Gastrocnemius medialis (tissue), 4 donors: ENCODE results near the gene GEMIN7. TPM values are rescaled to one million over a fixed set of nuclear protein-coding genes. Genes with fewer than 3 reads are reported as not detected.

Experiments used
- ATAC-seq, 2 donors: fragments of 150-250 bp; one replicate each; pipeline ENCODE4 v1.9.1; 2016
- DNase-seq, 2 donors: peaks; one replicate each; pipeline ENCODE4 v3.0.0-alpha.2; 2019
- H3K27ac ChIP-seq, 4 donors: fragments of 200-600 bp; sonication (generic); 1 replicate in 1 of 4; 2 replicates in 3 of 4; pipeline ENCODE4 v1.5.1; 2016 to 2018; ENCODE audit warnings: mild to moderate bottlenecking in 2 of 4, moderate library complexity in 1 of 4
- H3K27me3 ChIP-seq, 3 donors: fragments of 200-600 bp; sonication (generic) in 2 of 3; 1 replicate in 1 of 3; 2 replicates in 2 of 3; pipeline versions ENCODE4 v1.5.1 to v1.6.0; 2016 to 2019; ENCODE audit warnings: mild to moderate bottlenecking in 1 of 3, moderate library complexity in 1 of 3
- H3K36me3 ChIP-seq, 2 donors: fragments of 200-600 bp; sonication (generic) in 1 of 2; one replicate each; pipeline ENCODE4 v1.5.1; 2017 to 2018
- H3K4me1 ChIP-seq, 2 donors: fragments of 200-600 bp; sonication (generic) in 1 of 2; one replicate each; pipeline ENCODE4 v1.5.1; 2016 to 2017; ENCODE audit warnings: mild to moderate bottlenecking in 2 of 2
- H3K4me3 ChIP-seq, 4 donors: fragments of 200-600 bp; sonication (generic) in 3 of 4; 1 replicate in 1 of 4; 2 replicates in 3 of 4; pipeline ENCODE4 v1.5.1; 2016 to 2019; ENCODE audit warnings: mild to moderate bottlenecking in 2 of 4
- H3K9me3 ChIP-seq, 3 donors: fragments of 200-600 bp; sonication (generic) in 2 of 3; 1 replicate in 1 of 3; 2 replicates in 2 of 3; pipeline ENCODE4 v1.5.1; 2016 to 2019
- POLR2A ChIP-seq, 2 donors: fragments of 450-650 bp; IDR thresholded peaks; one replicate each; pipeline ENCODE4 v1.6.1; 2017; ENCODE audit warnings: antibody characterized with exemption in 2 of 2, mild to moderate bottlenecking in 2 of 2, moderate library complexity in 2 of 2
- in situ Hi-C, 4 donors: fragments of 200-750 bp; cut with MboI; loops; one replicate each; pipeline versions ENCODE4 v1.15.0 to v1.8.0; 2017; ENCODE audit warnings: low sequenced_read_pairs in 4 of 4
- intact Hi-C: fragments of 100-400 bp; cut with DNase I; formaldehyde crosslinking; loops from one replicate; pipeline ENCODE4 v1.15.1; 2023; ENCODE audit warnings: low total_unique reads
- total RNA-seq, 4 donors: library from RNA; depleted of rRNA; stranded (reverse); fragments of >200 nt; gene quantifications; one replicate each; pipeline versions ENCODE4 v1.1.0 to v1.2.3, GENCODE V29; 2016
- TF ChIP-seq, protein P1 (sequence below), 5 experiments: fragments of 450-650 bp in 3 of 5; fragments of 200-600 bp in 2 of 5; sonication (generic) in 2 of 5; IDR thresholded peaks in 4 of 5; conservative IDR thresholded peaks in 1 of 5; 1 replicate in 4 of 5; 2 replicates in 1 of 5; pipeline ENCODE4 v1.5.1; 2016 to 2019; ENCODE audit warnings: antibody characterized with exemption in 5 of 5, mild to moderate bottlenecking in 3 of 5, moderate library complexity in 3 of 5

The GEMIN7 gene
- total RNA-seq, 4 donors from 2014 or later = 18.6 to 33.4 (median 27.9) TPM

DNA sequence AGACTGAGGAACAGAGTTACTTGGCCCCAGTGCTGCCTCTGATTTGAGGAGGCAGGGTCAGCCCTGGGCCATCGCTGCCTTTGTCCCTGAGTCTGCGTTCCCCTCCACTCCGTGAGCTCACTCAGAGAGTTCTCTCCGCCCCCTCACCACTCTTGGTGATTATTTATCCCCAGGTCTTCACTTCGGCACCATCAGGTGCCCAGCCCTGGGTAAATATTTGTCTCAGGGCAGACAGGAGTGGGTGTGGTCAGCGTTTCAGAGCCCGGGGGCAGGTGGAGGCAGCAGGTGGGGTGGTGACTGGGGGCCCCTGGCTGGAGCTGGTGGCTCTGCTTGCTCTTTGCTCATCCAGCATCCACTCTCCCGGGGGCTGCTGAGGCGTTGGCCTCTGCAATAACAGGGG lies 34.6 kb downstream of the GEMIN7 start:
- no peak for TF ChIP-seq POLR2A (IDR thresholded peaks at IDR 0.05)
- TF ChIP-seq, protein P1, sequence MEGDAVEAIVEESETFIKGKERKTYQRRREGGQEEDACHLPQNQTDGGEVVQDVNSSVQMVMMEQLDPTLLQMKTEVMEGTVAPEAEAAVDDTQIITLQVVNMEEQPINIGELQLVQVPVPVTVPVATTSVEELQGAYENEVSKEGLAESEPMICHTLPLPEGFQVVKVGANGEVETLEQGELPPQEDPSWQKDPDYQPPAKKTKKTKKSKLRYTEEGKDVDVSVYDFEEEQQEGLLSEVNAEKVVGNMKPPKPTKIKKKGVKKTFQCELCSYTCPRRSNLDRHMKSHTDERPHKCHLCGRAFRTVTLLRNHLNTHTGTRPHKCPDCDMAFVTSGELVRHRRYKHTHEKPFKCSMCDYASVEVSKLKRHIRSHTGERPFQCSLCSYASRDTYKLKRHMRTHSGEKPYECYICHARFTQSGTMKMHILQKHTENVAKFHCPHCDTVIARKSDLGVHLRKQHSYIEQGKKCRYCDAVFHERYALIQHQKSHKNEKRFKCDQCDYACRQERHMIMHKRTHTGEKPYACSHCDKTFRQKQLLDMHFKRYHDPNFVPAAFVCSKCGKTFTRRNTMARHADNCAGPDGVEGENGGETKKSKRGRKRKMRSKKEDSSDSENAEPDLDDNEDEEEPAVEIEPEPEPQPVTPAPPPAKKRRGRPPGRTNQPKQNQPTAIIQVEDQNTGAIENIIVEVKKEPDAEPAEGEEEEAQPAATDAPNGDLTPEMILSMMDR (IDR thresholded peaks at IDR 0.05 in 4 of 5, conservative IDR thresholded peaks at IDR 0.05 in 1 of 5) = no peak
- H3K27ac ChIP-seq = no peak overlapping the region
- in situ Hi-C loops = no loop called here
- DNase-seq (no peak), ATAC-seq (no peak)
- H3K36me3 ChIP-seq = no peaks in the 10 kb centered on the region
- peaks cover 34 to 41% of the 10 kb centered on the region in 2 donors for H3K4me1 ChIP-seq
- no peaks in the 10 kb centered on the region for H3K27me3 ChIP-seq
- no peaks in the 10 kb centered on the region for H3K9me3 ChIP-seq
- intact Hi-C loops = no loop called here
- H3K4me3 ChIP-seq = no peak overlapping the region

DNA sequence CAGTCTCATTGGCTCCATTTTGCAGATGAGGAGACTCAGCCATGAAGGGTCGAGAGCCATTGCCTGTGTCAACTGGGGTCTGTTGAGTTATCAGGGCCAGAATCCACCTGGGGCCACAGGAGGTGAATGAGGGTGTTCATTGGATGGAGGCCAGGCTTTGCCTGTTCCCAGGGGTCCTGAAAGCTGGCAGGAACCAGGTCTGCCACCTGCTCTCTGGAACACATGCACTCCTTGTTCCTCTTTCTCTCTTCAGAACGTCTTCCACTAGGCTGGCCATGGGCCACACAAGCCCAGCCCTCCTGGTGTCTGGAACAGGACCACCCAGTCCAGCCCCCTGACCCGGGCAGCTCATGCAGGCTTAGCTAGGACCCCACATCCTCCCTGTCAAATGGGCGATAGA lies 35.1 kb downstream of the GEMIN7 start:
- no peak for DNase-seq
- H3K36me3 ChIP-seq = no peaks in the 10 kb centered on the region
- H3K4me3 ChIP-seq = no peak overlapping the region
- in situ Hi-C loops (no loop called here), intact Hi-C loops (no loop called here)
- no peak overlapping the region for H3K27ac ChIP-seq
- peaks cover 39 to 46% of the 10 kb centered on the region in 2 donors for H3K4me1 ChIP-seq
- no peak for ATAC-seq
- no peaks in the 10 kb centered on the region for H3K27me3 ChIP-seq
- TF ChIP-seq POLR2A (IDR thresholded peaks at IDR 0.05) = no peak
- TF ChIP-seq, protein P1 (IDR thresholded peaks at IDR 0.05 in 4 of 5, conservative IDR thresholded peaks at IDR 0.05 in 1 of 5) = no peak
- no peaks in the 10 kb centered on the region for H3K9me3 ChIP-seq

- DNase-seq = peak; percentile 67 to 85
- H3K27ac ChIP-seq = peak overlapping the region; percentile 68 to 86 (median 79)
- ATAC-seq = peak; percentile 95 to 98
- no peaks in the 10 kb centered on the region for H3K9me3 ChIP-seq
- H3K36me3 ChIP-seq = no peaks in the 10 kb centered on the region
- no peaks in the 10 kb centered on the region for H3K27me3 ChIP-seq
- TF ChIP-seq, protein P1 (IDR thresholded peaks at IDR 0.05 in 4 of 5, conservative IDR thresholded peaks at IDR 0.05 in 1 of 5) = no peak
- no peak overlapping the region for H3K4me3 ChIP-seq
- peaks cover 40 to 46% of the 10 kb centered on the region in 2 donors for H3K4me1 ChIP-seq
- intact Hi-C loops = no loop called here
- in situ Hi-C loops = no loop called here
Observed at GRCh38 chr19:45115809-45116615, 37.0 kb downstream of the GEMIN7 start.

GRCh38 chr19:45117167-45117594 lies 38.1 kb downstream of the GEMIN7 start:
- Histone ChIP-seq H3K4me1 (peaks cover 40 to 46% of the 10 kb centered on the region in 2 donors), H3K27ac (peak overlapping the region in 2 of 4 donors; percentile 43 to 74), H3K4me3 (no peak overlapping the region), H3K36me3 (no peaks in the 10 kb centered on the region), H3K27me3 (no peaks in the 10 kb centered on the region), H3K9me3 (no peaks in the 10 kb centered on the region)
- intact Hi-C loops = no loop called here
- TF ChIP-seq, protein P1 (IDR thresholded peaks at IDR 0.05 in 4 of 5, conservative IDR thresholded peaks at IDR 0.05 in 1 of 5) = no peak
- no peak for TF ChIP-seq POLR2A (IDR thresholded peaks at IDR 0.05)
- in situ Hi-C loops = no loop called here
- no peak for ATAC-seq
- DNase-seq = no peak
